ENCODE results near the gene MAP7. TPM values are rescaled to one million over a fixed set of nuclear protein-coding genes. Genes with fewer than 3 reads are reported as not detected.

The MAP7 gene
- total and polyA plus RNA-seq, 9 of the 15 experiments (the other 6 are each of a cell fraction or from before 2014, with no cell fraction given) = 0.76 to 7.7 (median 3.9) TPM

GRCh38 chr6:136523196-136523595, 27.0 kb downstream of the MAP7 start:
- FAIRE-seq (no peak), DNase-seq (ENCODE audit: extremely low read depth in 1 of 4, low spot score in 3 of 4) (no peak), ATAC-seq (no peak)
- no peak overlapping the region for H3K4me2 ChIP-seq (ENCODE audit: insufficient read depth, low read length)
- no peak overlapping the region for H3K4me3 ChIP-seq
- no peaks in the 10 kb centered on the region for H3K36me3 ChIP-seq (ENCODE audit: control insufficient read depth, insufficient read depth, low read length)
- CTCF ChIA-PET (ENCODE audit: low intra/inter-chr PET ratio) = no interaction called here
- in situ Hi-C loops (cut with MboI) (no loop called here), intact Hi-C loops (cut with micrococcal nuclease) (no loop called here)
- POLR2A ChIA-PET = interaction anchor here (1.0 kb wide), 1 partner anchor 17 kb away, joined by 3 read pairs; no protein-coding TSS in a partner anchor
- no peaks in the 10 kb centered on the region for H3K79me2 ChIP-seq (ENCODE audit: control insufficient read depth, insufficient read depth, low read length)
- peaks cover 0 to 15% of the 10 kb centered on the region in 2 experiments; a peak in 3 of 5 replicates for H3K27me3 ChIP-seq (ENCODE audit: control insufficient read depth in 2 of 2, insufficient read depth in 2 of 2, low read length in 2 of 2)
- no peaks in the 10 kb centered on the region for H3K9me1 ChIP-seq (ENCODE audit: control insufficient read depth, insufficient read depth, low read length)
- H3K27ac ChIP-seq (ENCODE audit: extremely low read depth, low read depth, low read length) = no peak overlapping the region
- 0 out of 5 replicates have a peak, but pooled peaks cover 0 to 3% of the 10 kb centered on the region in 2 experiments for H3K4me1 ChIP-seq (replicated peaks in 1 of 2; ENCODE audit: control insufficient read depth in 2 of 2, insufficient read depth in 2 of 2, low read length in 2 of 2)
- H2AFZ ChIP-seq (ENCODE audit: low read depth, low read length) = no peak overlapping the region
- no peaks in the 10 kb centered on the region for H3K9me3 ChIP-seq (replicated peaks; ENCODE audit: control insufficient read depth, insufficient read depth, low read depth, low read length)
- no TSS peak for BruUV-seq (replicated peaks)
- 16% methylated on average over 4 of the region's 4 CpGs for WGBS (ENCODE audit: insufficient coverage, low coverage, missing lambda C conversion rate)
- H3K9ac ChIP-seq (ENCODE audit: insufficient read depth in 1 of 2, low read depth in 2 of 2, low read length in 2 of 2) = no peak overlapping the region
- no peaks in the 10 kb centered on the region for H4K20me1 ChIP-seq (replicated peaks; ENCODE audit: control insufficient read depth, insufficient read depth, low read length)
- TF ChIP-seq, protein P1, sequence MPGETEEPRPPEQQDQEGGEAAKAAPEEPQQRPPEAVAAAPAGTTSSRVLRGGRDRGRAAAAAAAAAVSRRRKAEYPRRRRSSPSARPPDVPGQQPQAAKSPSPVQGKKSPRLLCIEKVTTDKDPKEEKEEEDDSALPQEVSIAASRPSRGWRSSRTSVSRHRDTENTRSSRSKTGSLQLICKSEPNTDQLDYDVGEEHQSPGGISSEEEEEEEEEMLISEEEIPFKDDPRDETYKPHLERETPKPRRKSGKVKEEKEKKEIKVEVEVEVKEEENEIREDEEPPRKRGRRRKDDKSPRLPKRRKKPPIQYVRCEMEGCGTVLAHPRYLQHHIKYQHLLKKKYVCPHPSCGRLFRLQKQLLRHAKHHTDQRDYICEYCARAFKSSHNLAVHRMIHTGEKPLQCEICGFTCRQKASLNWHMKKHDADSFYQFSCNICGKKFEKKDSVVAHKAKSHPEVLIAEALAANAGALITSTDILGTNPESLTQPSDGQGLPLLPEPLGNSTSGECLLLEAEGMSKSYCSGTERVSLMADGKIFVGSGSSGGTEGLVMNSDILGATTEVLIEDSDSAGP (CRISPR knock-in tag; IDR thresholded peaks at IDR 0.05) = no peak
- TF ChIP-seq ZNF354B (CRISPR knock-in tag; IDR thresholded peaks at IDR 0.05) (no peak), NFIC (IDR thresholded peaks at IDR 0.05) (no peak), CBX2 (IDR thresholded peaks at IDR 0.05; ENCODE audit: insufficient read depth, low read length, poor library complexity, severe bottlenecking) (no peak), ARHGAP35 (IDR thresholded peaks at IDR 0.05; ENCODE audit: partially characterized antibody) (no peak), NRF1 (conservative IDR thresholded peaks at IDR 0.05 in 1 of 2, IDR thresholded peaks at IDR 0.05 in 1 of 2) (no peak), ELK3 (CRISPR knock-in tag; IDR thresholded peaks at IDR 0.05) (no peak), TFAP4 (CRISPR knock-in tag; IDR thresholded peaks at IDR 0.05; ENCODE audit: borderline replicate concordance) (no peak), RHOXF2B (CRISPR knock-in tag; conservative IDR thresholded peaks at IDR 0.05) (no peak), ZNF12 (CRISPR knock-in tag; IDR thresholded peaks at IDR 0.05) (no peak), POU5F1 (IDR thresholded peaks at IDR 0.05; ENCODE audit: borderline replicate concordance, low read depth, low read length, partially characterized antibody) (no peak), CREB5 (CRISPR knock-in tag; IDR thresholded peaks at IDR 0.05) (no peak), ZNF134 (CRISPR knock-in tag; conservative IDR thresholded peaks at IDR 0.05) (no peak)
- TF ChIP-seq, protein P2, sequence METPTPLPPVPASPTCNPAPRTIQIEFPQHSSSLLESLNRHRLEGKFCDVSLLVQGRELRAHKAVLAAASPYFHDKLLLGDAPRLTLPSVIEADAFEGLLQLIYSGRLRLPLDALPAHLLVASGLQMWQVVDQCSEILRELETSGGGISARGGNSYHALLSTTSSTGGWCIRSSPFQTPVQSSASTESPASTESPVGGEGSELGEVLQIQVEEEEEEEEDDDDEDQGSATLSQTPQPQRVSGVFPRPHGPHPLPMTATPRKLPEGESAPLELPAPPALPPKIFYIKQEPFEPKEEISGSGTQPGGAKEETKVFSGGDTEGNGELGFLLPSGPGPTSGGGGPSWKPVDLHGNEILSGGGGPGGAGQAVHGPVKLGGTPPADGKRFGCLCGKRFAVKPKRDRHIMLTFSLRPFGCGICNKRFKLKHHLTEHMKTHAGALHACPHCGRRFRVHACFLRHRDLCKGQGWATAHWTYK (CRISPR knock-in tag; IDR thresholded peaks at IDR 0.05) = no peak
- TF ChIP-seq, protein P3, sequence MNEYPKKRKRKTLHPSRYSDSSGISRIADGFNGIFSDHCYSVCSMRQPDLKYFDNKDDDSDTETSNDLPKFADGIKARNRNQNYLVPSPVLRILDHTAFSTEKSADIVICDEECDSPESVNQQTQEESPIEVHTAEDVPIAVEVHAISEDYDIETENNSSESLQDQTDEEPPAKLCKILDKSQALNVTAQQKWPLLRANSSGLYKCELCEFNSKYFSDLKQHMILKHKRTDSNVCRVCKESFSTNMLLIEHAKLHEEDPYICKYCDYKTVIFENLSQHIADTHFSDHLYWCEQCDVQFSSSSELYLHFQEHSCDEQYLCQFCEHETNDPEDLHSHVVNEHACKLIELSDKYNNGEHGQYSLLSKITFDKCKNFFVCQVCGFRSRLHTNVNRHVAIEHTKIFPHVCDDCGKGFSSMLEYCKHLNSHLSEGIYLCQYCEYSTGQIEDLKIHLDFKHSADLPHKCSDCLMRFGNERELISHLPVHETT (CRISPR knock-in tag; conservative IDR thresholded peaks at IDR 0.05 in 1 of 2, IDR thresholded peaks at IDR 0.05 in 1 of 2) = no peak
